Nephron progenitor cell (in vitro differentiated cells): ENCODE measurements around the gene MTERF1.
"Not testable (repeated sequence)": the region's sequence is repeated elsewhere in the genome, so short reads cannot be mapped to it uniquely, and the experiment has no call there.

Experiments used
- DNase-seq: peaks from one replicate; pipeline ENCODE4 v3.0.0; 2021
- H3K27ac Mint-ChIP-seq: 2 replicates; pipeline ENCODE4 v1.8.0; 2021; ENCODE audit warnings: mild to moderate bottlenecking, moderate library complexity, mixed read lengths
- H3K27me3 Mint-ChIP-seq: 2 replicates; pipeline ENCODE4 v1.8.0; 2021; ENCODE audit warnings: mild to moderate bottlenecking, low read depth, mixed read lengths; ENCODE audit not compliant: poor library complexity
- H3K36me3 Mint-ChIP-seq: 2 replicates; pipeline ENCODE4 v1.8.0; 2021; ENCODE audit warnings: low read depth, mixed read lengths
- H3K4me1 Mint-ChIP-seq: 2 replicates; pipeline ENCODE4 v1.8.0; 2021; ENCODE audit warnings: mixed read lengths
- H3K4me3 Mint-ChIP-seq: 2 replicates; pipeline ENCODE4 v1.8.0; 2021; ENCODE audit warnings: mild to moderate bottlenecking, moderate library complexity, mixed read lengths
- H3K9me3 Mint-ChIP-seq: 2 replicates; pipeline ENCODE4 v1.8.0; 2021; ENCODE audit warnings: mild to moderate bottlenecking, moderate library complexity, mixed read lengths
- TF ChIP-seq, protein P1 (sequence below): fragments of 200-600 bp; sonication (generic); IDR thresholded peaks from 2 replicates; pipeline ENCODE4 v1.5.0; 2021; ENCODE audit warnings: antibody characterized with exemption

Gene MTERF1

DNA sequence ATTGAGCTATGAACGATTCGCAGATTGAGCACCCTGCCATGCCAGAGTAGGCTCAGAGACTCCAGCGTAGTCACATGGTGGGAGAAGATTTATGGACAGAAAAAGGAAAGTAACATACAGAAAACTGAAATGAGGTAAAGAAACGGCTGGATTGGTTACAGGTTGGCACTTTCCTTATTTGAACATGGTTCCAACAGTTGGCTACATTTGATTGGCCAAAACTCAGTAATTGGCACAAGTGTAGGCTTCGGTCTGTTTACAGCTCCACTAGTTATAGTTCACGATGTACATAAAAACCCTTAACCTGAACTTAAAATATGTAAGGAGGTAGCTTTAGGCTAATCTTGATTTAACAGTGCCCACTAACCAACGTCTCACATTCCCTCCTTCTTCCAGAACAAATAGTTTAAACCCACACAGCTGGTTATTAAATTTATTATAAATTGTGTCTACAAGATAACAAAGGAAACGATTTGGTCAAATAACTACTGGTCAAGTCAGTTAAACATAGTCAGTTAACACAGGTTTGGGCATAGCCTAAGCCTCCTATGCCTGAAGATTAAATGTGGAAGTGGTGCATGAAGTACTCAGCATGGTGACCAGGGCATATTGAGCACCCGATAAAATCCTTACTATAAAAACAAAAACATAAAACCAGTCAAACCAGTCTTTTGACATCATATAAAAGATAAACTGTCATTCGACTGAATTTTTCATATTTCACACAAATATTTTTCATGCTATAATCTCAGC is 17.9 kb upstream of the MTERF1 start:
- TF ChIP-seq, protein P1, sequence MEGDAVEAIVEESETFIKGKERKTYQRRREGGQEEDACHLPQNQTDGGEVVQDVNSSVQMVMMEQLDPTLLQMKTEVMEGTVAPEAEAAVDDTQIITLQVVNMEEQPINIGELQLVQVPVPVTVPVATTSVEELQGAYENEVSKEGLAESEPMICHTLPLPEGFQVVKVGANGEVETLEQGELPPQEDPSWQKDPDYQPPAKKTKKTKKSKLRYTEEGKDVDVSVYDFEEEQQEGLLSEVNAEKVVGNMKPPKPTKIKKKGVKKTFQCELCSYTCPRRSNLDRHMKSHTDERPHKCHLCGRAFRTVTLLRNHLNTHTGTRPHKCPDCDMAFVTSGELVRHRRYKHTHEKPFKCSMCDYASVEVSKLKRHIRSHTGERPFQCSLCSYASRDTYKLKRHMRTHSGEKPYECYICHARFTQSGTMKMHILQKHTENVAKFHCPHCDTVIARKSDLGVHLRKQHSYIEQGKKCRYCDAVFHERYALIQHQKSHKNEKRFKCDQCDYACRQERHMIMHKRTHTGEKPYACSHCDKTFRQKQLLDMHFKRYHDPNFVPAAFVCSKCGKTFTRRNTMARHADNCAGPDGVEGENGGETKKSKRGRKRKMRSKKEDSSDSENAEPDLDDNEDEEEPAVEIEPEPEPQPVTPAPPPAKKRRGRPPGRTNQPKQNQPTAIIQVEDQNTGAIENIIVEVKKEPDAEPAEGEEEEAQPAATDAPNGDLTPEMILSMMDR: no peak
- peaks cover 2% of the 10 kb centered on the region for H3K27me3 Mint-ChIP-seq
- no peaks in the 10 kb centered on the region for H3K36me3 Mint-ChIP-seq
- H3K4me3 Mint-ChIP-seq: no peak overlapping the region
- no peak overlapping the region for H3K27ac Mint-ChIP-seq
- H3K9me3 Mint-ChIP-seq: peaks cover 3% of the 10 kb centered on the region
- H3K4me1 Mint-ChIP-seq: no peaks in the 10 kb centered on the region
- no peak for DNase-seq

DNA sequence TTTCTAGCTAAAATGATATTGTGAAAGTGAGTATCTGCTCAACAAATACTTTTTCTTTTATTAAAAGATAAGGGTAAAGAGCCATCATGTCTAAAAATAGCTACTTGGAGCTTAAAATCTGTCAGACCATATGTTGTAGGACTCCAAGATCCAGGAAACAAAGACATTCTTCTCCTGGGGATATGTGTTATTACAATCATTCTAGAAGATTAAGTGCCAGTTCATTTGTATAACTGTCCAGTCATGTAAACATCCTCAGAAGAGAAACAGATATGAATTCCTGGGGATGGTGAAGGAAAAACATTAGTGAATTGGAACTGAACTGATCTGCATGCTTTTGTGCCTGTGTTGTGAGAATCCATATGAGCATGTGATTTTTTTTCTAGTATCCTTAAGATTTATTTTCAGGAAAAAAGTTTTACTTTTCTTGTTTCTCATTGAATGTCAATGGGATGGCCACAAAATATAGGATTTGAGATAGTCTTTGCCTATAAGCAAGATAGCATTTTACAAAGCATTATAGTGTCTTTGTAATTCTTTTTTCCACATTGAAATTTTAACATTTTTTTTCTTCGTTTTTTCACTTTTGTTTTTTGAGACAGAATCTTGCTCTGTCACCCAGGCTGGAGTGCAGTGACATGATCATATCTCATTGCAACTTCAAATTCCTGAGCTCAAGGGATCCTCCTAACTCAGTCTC is 14.4 kb upstream of the MTERF1 start:
- Mint-ChIP-seq H3K4me1 (peaks cover 15% of the 10 kb centered on the region), H3K36me3 (peaks cover 3% of the 10 kb centered on the region), H3K9me3 (peaks cover 11% of the 10 kb centered on the region), H3K27me3 (peaks cover 2% of the 10 kb centered on the region), H3K4me3 (no peak overlapping the region), H3K27ac (no peak overlapping the region)
- no peak for DNase-seq
- TF ChIP-seq, protein P1: no peak

DNA sequence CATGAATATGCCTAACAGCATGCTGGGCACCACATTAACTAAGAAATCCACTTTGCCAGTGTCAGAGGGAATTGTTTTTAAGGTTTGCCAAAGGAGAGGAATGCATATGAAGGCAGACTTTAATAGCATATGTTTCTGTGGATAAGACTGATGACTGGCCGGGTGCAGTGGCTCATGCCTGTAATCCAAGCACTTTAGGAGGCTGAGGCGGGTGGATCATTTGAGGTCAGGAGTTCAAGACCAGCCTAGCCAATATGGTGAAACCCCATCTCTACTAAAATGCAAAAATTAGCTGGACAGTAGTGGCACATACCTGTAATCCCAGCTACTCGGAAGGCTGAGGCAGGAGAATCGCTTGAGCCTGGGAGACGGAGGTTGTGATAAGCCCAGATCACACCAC is 13.2 kb upstream of the MTERF1 start:
- Mint-ChIP-seq H3K9me3 (peaks cover 22% of the 10 kb centered on the region), H3K36me3 (peaks cover 10% of the 10 kb centered on the region), H3K4me1 (peaks cover 15% of the 10 kb centered on the region)
- DNase-seq, H3K4me3 Mint-ChIP-seq, H3K27me3 Mint-ChIP-seq, H3K27ac Mint-ChIP-seq: not testable (repeated sequence)

DNA sequence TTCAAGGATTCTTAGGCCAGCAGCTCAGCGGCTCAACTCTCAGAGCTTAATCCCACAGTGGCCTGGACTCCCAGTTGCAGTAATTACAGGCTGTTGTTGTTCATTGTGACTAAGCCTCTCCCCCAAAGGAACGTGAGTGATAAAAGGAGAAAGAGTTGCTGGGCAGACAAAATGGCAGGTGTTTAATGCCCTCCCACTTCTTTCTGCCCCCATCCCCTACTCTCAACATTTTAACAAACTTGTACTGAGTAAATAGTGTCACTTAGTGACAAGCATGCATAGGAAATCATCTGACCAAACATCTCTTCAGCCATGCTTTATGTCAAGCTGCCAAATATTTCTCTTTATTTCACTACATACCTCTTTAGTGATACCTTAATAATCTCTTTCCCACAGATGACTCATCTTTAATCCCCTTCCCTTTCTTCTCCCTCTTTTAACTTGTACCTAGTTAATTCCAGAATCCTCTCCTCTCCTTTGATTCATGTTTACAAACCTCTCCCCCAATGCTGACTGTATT is 12.4 kb upstream of the MTERF1 start:
- TF ChIP-seq, protein P1: no peak
- H3K36me3 Mint-ChIP-seq: peaks cover 10% of the 10 kb centered on the region
- no peak overlapping the region for H3K4me3 Mint-ChIP-seq
- no peak for DNase-seq
- peaks cover 15% of the 10 kb centered on the region for H3K4me1 Mint-ChIP-seq
- H3K27ac Mint-ChIP-seq: peak overlapping the region; percentile 31
- peaks cover 2% of the 10 kb centered on the region for H3K27me3 Mint-ChIP-seq
- H3K9me3 Mint-ChIP-seq: peaks cover 22% of the 10 kb centered on the region

DNA sequence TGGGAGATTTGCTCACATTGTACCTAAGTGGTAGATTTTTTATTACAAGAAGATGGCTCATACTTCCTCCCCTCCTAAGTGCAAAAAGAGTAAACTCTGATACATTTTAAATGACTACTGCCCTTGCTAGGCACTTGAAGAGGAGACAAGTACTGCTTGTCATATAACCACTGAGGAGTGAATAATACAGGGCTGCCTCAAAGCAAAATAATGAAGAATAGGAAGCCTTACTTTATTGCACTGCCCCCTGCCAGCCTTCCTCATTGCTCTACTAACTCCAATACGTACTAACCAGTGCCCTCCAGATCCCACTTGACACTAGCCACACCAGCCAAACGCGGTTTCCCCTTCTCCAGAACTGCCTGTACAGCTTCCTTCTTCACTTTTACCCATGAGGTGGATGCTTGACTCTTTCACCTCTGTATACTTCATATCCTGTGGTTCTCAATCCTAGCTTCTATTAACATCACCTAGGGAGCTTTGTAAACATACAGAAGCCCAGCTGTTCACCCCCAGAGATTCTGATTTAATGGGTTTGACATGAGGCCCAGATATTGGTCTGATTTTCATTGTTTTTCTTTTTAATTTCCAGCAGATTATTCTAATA is 11.7 kb upstream of the MTERF1 start:
- TF ChIP-seq, protein P1: no peak
- Mint-ChIP-seq H3K27ac (peak overlapping the region; percentile 29), H3K27me3 (peaks cover 2% of the 10 kb centered on the region), H3K4me1 (peaks cover 15% of the 10 kb centered on the region), H3K36me3 (peaks cover 10% of the 10 kb centered on the region), H3K9me3 (peaks cover 23% of the 10 kb centered on the region), H3K4me3 (no peak overlapping the region)
- DNase-seq: no peak

DNA sequence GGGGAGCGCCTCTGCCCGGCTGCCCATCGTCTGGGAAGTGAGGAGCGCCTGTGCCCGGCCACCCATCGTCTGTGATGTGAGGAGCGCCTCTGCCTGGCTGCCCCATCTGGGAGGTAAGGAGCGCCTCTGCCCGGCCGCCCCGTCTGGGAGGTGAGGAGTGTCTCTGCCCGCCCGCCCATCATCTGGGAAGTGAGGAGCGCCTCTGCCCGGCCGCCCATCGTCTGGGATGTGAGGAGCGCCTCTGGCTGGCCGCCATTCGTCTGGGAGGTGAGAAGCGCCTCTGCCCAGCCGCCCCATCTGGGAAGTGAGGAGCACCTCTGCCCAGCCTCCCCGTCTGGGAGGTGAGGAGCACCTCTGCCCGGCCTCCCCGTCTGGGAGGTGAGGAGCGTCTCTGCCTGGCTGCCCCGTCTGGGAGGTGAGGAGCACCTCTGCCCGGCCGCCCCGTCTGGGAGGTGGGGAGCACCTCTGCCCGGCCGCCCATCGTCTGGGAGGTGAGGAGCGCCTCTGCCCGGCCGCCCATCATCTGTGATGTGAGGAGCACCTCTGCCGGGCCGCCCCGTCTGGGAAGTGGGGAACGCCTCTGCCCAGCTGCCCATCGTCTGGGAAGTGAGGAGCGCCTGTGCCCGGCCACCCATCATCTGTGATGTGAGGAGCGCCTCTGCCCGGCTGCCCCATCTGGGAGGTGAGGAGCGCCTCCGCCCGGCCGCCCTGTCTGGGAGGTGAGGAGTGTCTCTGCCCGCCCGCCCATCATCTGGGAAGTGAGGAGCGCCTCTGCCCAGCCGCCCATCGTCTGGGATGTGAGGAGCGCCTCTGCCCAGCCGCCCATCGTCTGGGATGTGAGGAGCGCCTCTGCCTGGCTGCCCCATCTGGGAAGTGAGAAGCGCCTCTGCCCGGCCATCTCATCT is 8.0 kb upstream of the MTERF1 start:
- peaks cover 46% of the 10 kb centered on the region for H3K9me3 Mint-ChIP-seq
- not testable (repeated sequence) for H3K27ac Mint-ChIP-seq, DNase-seq, H3K27me3 Mint-ChIP-seq, H3K4me3 Mint-ChIP-seq
- H3K36me3 Mint-ChIP-seq: peaks cover 17% of the 10 kb centered on the region
- peaks cover 21% of the 10 kb centered on the region for H3K4me1 Mint-ChIP-seq

DNA sequence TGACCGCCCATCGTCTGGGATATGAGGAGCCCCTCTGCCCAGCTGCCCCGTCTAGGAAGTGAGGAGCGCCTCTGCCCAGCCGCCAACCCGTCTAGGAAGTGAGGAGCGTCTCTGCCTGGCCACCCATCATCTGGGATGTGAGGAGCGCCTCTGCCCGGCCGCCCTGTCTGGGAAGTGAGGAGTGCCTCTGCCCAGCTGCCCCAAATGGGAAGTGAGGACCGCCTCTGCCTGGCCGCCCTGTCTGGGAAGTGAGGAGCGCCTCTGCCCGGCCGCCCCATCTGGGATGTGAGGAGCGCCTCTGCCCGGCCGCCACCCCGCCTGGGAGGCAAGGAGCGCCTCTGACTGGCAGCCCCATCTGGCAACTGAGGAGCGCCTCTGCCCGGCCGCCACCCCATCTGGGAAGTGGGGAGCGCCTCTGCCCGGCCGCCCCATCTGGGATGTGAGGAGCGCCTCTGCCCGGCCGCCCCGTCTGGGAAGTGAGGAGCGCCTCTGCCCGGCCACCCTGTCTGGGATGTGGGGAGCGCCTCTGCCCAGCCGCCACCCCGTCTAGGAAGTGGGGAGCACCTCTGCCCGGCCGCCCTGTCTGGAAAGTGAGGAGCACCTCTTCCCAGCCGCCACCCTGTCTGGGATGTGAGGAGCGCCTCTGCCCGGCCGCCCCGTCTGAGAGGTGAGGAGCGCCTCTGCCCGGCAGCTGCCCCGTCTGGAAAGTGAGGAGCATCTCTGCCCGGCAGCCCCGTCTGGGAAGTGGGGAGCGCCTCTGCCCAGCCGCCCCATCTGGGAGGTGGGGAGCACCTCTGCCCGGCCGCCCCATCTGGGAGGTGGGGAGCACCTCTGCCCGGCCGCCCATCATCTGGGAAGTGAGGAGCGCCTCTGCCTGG is 7.1 kb upstream of the MTERF1 start:
- not testable (repeated sequence) for H3K27ac Mint-ChIP-seq, H3K27me3 Mint-ChIP-seq, H3K4me3 Mint-ChIP-seq, DNase-seq
- Mint-ChIP-seq H3K36me3 (peaks cover 17% of the 10 kb centered on the region), H3K9me3 (peaks cover 46% of the 10 kb centered on the region), H3K4me1 (peaks cover 17% of the 10 kb centered on the region)
